PFSK-1 (cell line): Measurements from ENCODE around the gene ABI2.

Experiments
- POLR2AphosphoS5 ChIP-seq: IDR thresholded peaks from 2 replicates; pipeline ENCODE4 v1.6.1; 2012; ENCODE audit warnings: low read depth, mild to moderate bottlenecking, control low read depth, low read length, moderate library complexity
- TF ChIP-seq, protein P1 (sequence below), 2 experiments: IDR thresholded peaks; 2 replicates each; pipeline versions ENCODE4 v1.6.1 to v1.8.0; 2011 to 2012; ENCODE audit warnings: low read depth in 2 of 2, low read length in 2 of 2, control low read depth in 1 of 2, inconsistent platforms in 1 of 2, mild to moderate bottlenecking in 1 of 2, moderate library complexity in 1 of 2; ENCODE audit not compliant: insufficient read depth in 1 of 2

DNA sequence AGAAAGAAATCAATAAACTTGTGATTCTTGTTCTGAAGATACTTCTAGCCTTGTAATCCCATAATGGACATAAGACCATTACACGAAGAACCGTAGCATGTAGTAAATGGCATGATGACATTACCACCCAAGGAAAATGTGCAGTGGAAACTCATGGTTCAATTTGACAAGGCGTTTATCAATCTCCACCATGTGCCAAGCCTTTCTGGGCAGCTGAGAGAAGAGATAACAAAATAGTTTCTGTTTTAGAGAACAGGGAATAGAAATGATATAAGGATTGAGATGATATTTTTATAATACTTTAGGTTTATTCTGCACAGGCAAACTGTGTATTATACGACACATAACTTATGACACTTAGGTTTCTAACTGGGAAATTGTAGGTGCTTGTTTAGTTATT lies 19.2 kb downstream of the ABI2 start:
- TF ChIP-seq, protein P1, sequence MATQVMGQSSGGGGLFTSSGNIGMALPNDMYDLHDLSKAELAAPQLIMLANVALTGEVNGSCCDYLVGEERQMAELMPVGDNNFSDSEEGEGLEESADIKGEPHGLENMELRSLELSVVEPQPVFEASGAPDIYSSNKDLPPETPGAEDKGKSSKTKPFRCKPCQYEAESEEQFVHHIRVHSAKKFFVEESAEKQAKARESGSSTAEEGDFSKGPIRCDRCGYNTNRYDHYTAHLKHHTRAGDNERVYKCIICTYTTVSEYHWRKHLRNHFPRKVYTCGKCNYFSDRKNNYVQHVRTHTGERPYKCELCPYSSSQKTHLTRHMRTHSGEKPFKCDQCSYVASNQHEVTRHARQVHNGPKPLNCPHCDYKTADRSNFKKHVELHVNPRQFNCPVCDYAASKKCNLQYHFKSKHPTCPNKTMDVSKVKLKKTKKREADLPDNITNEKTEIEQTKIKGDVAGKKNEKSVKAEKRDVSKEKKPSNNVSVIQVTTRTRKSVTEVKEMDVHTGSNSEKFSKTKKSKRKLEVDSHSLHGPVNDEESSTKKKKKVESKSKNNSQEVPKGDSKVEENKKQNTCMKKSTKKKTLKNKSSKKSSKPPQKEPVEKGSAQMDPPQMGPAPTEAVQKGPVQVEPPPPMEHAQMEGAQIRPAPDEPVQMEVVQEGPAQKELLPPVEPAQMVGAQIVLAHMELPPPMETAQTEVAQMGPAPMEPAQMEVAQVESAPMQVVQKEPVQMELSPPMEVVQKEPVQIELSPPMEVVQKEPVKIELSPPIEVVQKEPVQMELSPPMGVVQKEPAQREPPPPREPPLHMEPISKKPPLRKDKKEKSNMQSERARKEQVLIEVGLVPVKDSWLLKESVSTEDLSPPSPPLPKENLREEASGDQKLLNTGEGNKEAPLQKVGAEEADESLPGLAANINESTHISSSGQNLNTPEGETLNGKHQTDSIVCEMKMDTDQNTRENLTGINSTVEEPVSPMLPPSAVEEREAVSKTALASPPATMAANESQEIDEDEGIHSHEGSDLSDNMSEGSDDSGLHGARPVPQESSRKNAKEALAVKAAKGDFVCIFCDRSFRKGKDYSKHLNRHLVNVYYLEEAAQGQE (IDR thresholded peaks at IDR 0.05; ENCODE audit: insufficient read depth in 1 of 2, low read depth in 2 of 2, low read length in 2 of 2) = no peak
- TF ChIP-seq POLR2AphosphoS5 = no peak
